GM21528 (cell line): ENCODE data around the gene DNAH5.

ENCODE experiments used
- ATAC-seq: cut with Tn5 transposase; IDR thresholded peaks from one replicate; pipeline ENCODE4 v1.9.1; 2021; ENCODE audit warnings: mild to moderate bottlenecking, moderate library complexity; ENCODE audit not compliant: unreplicated experiment, low FRiP score

The DNAH5 gene

DNA sequence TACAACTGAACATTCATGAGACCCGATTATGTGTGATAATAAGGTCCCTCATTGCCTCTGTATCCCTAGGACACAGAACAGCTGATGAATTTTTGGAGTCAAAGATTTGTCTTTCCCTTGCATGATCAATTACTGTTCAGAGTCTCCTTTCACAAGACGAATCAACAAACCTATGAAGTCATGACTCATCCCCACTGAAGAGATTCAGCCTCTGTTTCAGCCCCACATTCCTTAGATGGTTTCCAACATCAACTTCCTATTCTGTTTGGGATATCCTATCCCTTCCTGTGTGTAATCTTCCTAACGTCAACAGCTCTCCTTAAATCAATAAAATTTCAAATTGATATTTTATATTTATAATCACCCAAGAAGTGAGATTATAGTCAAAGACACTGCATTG lies 199.0 kb downstream of the DNAH5 start:
- no peak for ATAC-seq

DNA sequence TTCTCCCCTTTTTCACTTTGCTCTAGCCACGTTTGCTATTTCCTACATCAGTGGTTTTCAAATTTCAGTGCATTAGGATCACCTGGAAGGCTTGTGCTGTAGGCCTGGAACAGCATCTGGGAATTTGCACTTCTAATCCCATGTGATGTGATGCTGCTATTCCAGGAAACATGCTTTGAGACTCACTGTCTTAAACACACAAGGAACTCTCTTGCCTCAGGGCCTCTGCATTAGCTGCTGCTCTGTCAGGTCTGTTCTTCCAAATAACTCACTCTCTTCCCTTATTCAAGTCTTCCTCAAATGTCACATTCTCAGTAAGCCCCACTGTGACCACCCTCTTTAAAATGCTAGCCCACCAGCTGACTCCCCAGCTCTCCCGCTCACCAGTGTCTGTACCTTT lies 204.0 kb downstream of the DNAH5 start:
- ATAC-seq = no peak

GRCh38 chr5:13739479-13739878 lies 205.0 kb downstream of the DNAH5 start:
- no peak for ATAC-seq

GRCh38 chr5:13735691-13736090 lies 208.8 kb downstream of the DNAH5 start:
- ATAC-seq = no peak

GRCh38 chr5:13731121-13731628 lies 213.3 kb downstream of the DNAH5 start:
- no peak for ATAC-seq

- no peak for ATAC-seq
These were observed 235.6 kb downstream of the DNAH5 start for GRCh38 chr5:13708906-13709305.

GRCh38 chr5:13708432-13708831 lies 236.1 kb downstream of the DNAH5 start:
- ATAC-seq = no peak

DNA sequence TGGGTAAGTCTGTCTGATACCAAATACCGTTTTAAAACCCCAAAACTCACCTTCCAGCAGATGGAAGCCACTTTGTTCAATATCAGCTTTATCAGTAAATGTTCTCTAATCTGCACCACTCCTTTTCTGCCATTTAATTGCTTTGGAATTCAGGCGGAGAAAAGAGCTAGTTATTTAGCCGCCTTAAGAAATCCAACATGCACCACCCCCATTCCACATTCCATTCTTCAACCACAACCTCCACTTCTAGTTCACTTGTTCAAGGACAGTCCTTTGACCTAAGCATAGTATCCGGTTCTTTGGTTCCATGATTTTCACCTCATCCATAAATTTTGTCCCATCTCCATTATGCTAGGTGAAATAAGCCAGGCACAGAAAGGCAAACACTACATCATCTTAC lies 240.1 kb downstream of the DNAH5 start:
- no peak for ATAC-seq

DNA sequence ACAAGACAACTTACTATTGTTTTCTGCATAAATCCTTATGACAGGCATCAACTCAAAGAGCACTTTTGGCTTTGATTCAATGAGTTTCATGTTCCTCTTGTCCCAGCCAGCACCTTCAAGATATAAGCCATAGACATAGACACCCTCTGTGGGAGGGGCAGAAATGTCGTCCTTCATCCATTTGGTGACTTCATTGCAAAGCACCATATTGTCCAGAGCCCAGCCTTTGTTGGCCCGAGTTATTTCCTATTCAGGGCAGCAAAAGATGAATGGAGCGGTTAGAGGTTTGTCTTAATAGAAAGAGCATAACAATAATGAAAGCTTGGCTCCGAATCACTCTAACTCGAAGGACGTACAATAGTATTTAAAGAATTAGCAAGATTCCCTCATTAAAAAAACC lies 243.9 kb downstream of the DNAH5 start:
- no peak for ATAC-seq

GRCh38 chr5:13698885-13699284 lies 245.6 kb downstream of the DNAH5 start:
- ATAC-seq = no peak

- no peak for ATAC-seq
These were observed 249.3 kb downstream of the DNAH5 start for GRCh38 chr5:13695076-13695712.

GRCh38 chr5:13692172-13692571 lies 252.3 kb downstream of the DNAH5 start:
- ATAC-seq = no peak

DNA sequence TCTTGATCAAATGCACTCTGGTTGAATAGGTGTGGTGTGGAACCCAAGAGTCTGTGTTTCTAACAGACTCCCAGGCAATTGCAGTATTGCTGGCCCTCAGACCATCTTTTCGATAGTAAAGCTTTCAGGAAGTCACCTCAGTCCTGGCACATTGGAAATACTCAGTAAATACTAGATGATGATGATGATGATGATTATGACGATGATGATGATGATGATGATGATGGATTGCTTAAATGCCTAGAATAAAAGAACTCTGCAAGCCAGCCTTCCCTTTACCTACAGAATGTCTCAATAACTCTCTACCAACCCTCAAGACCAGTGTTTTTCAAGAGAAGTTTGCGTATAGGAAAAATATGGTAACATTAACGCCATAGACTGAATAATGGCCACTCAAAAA lies 268.0 kb downstream of the DNAH5 start:
- no peak for ATAC-seq

GRCh38 chr5:13674391-13674790 lies 270.1 kb downstream of the DNAH5 start:
- ATAC-seq = no peak

DNA sequence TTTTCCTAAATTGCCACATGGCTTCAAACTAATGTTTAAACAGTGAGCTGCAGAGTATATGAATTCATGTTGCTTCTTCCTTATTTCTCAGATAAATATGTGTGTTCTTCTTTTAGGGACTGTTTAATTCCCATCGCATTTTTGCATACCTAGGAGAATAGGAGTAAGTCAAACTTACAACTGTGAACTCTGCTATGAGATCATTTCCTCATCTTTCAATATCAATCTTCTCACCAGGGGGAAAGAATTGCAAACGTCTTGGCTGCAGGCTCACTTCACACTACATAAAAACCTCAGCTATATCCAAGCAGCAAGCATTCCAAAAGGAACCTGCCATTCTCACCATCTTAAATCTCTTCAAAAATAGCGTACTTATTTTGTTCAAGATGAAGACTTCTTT lies 271.0 kb downstream of the DNAH5 start:
- ATAC-seq = no peak

GRCh38 chr5:13664377-13664776 lies 280.1 kb downstream of the DNAH5 start:
- ATAC-seq = no peak

DNA sequence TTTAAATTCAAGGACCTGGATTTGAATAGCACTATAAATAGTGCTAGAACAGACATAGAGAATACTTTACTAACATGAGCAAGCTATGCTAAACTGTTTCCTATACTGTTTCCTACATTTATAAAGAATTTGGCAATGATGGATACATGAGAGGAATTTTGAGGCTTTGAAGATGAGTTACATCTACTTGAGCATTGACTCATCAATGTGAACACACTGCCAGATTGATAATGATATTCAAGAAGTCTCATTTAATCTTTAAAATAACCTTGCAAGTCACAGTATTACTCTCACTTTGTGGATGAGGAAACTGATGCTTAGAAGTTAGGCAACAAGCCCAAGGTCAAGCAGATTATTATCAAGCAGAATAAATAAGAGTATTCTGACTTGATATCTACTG lies 281.9 kb downstream of the DNAH5 start:
- no peak for ATAC-seq

DNA sequence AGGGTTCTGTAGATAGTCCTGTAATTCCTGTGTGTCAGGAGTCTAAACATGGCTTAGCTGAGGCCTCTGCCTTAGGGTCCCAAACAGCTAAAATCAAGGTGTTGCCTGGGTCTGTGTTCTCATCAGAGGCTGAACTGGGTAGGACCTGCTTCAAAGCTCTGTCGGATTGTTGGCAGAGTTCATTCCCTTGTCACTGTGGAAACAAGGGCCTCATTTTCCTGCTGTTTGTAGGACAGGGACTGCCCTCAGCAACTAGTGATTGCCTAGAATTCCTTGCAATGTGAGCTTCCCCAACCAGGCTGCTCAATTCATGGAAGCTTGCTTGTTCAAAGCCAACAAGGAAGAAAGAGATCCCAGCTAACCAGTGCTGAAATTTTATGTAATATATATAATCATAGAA lies 283.2 kb downstream of the DNAH5 start:
- ATAC-seq = no peak

- no peak for ATAC-seq
These were observed 284.4 kb downstream of the DNAH5 start for GRCh38 chr5:13660072-13660471.

GRCh38 chr5:13659391-13659790 lies 285.1 kb downstream of the DNAH5 start:
- ATAC-seq = no peak

DNA sequence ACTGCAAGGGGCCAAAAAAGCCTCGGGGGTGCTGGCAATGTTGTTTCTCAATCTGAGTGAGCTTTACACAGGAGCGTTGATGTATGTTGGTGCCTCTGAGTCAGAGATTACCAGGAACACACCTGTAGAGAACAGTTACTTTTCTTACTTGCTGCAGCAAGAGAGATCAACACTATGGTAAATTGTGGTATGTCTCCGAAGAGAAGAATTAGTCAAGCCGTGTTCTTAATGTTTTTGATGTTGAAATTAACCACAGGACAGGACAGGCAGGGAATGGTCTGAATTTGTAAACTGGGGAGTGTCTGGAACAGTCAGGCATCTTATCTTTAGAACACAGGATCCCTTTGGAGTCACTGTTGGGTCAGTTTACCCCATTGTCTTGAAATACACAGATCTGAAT lies 285.7 kb downstream of the DNAH5 start:
- ATAC-seq = no peak

GRCh38 chr5:13658152-13658551 lies 286.3 kb downstream of the DNAH5 start:
- ATAC-seq = no peak

- no peak for ATAC-seq
These were observed 290.8 kb downstream of the DNAH5 start for GRCh38 chr5:13653709-13654108.
